Thymus (tissue), 11 donors: Measurements from ENCODE around the gene SYMPK. TPM values are rescaled to one million over a fixed set of nuclear protein-coding genes. Genes with fewer than 3 reads are reported as not detected.

Source experiments
- DNase-seq, 9 donors: peaks; one replicate each; pipeline ENCODE4 v3.0.0-alpha.2; 2013; ENCODE audit warnings: low spot score in 9 of 9, low read depth in 6 of 9, missing footprints in 1 of 9
- H3K27ac ChIP-seq, 2 donors: one replicate each; pipeline ENCODE4 v1.5.1; 2013; ENCODE audit warnings: control low read depth in 1 of 2, low read depth in 1 of 2, low read length in 1 of 2, mild to moderate bottlenecking in 1 of 2, moderate library complexity in 1 of 2
- H3K27me3 ChIP-seq, 2 donors: one replicate each; pipeline ENCODE4 v1.5.1; 2013; ENCODE audit warnings: low read length in 1 of 2; ENCODE audit not compliant: control insufficient read depth in 2 of 2, insufficient read depth in 1 of 2
- H3K36me3 ChIP-seq, 2 donors: one replicate each; pipeline ENCODE4 v1.5.1; 2013; ENCODE audit warnings: low read length in 1 of 2, mild to moderate bottlenecking in 1 of 2, moderate library complexity in 1 of 2; ENCODE audit not compliant: control insufficient read depth in 2 of 2, insufficient read depth in 2 of 2
- H3K4me1 ChIP-seq, 2 donors: one replicate each; pipeline ENCODE4 v1.5.1; 2013; ENCODE audit warnings: low read length in 2 of 2; ENCODE audit not compliant: control insufficient read depth in 2 of 2, insufficient read depth in 2 of 2
- H3K4me3 ChIP-seq, 2 donors: one replicate each; pipeline ENCODE4 v1.5.1; 2013; ENCODE audit warnings: low read length in 2 of 2, control low read depth in 1 of 2, mild to moderate bottlenecking in 1 of 2
- H3K9me3 ChIP-seq, 2 donors: one replicate each; pipeline ENCODE4 v1.5.1; 2013; ENCODE audit warnings: low read length in 1 of 2, mild to moderate bottlenecking in 1 of 2; ENCODE audit not compliant: control insufficient read depth in 2 of 2, insufficient read depth in 1 of 2
- WGBS: extraction: QIAGEN DNeasy Blood & Tissue Kit; methylation state at CpG from one replicate; pipeline ENCODE4 v1.1.7; 2013; 5-methylcytosine and 5-hydroxymethylcytosine counted together
- polyA plus RNA-seq: library from polyadenylated mRNA; stranded (reverse); fragments of 200-250 nt; gene quantifications from one replicate; pipeline ENCODE4 v1.2.3, GENCODE V29; 2013
- total RNA-seq: library from RNA; stranded (reverse); fragments of 120-200 nt; gene quantifications from one replicate; pipeline ENCODE4 v1.2.4, GENCODE V29; 2013
- donor health status: healthy.

SYMPK gene
- total and polyA plus RNA-seq, 2 donors = 24.5 to 151 TPM

DNA sequence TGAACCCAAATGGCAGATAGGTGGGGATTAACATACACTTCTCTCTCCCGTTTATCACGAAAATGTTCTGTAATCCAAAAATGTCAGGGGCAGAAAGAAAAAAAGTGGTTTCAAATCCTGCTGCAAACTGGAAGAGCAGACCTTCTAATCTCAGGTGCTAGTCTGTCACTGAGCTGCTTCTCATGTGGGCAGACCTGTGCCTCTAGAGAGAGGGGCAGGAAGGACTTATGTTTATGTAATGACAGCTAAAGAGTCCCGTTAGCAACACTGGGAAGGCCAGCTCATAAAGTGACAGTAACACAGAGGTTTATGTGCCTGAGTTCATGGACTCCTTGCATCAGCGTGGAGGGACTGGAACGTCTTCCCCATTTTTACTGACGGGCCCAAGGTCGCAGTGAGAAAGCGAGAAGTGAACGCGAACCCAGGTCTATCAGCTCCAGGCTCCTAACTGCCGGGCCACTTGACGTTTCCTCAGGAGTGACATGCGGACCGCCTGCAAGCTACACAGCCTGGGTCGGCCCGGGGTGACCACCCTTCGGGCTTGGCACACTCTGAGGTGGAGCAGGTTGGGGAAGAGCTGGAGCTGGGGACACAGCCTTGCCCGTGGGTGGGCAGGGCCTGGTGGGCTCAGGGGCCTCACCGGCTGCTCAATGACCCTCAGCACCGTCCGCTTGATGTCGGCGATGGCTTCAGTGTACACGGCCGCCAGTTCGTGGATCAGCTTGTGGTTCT is 38.2 kb downstream of the SYMPK start:
- no peak overlapping the region for H3K4me3 ChIP-seq
- no peaks in the 10 kb centered on the region for H3K4me1 ChIP-seq
- no peaks in the 10 kb centered on the region for H3K9me3 ChIP-seq
- 95% methylated on average over 26 of the region's 26 CpGs for WGBS
- no peak overlapping the region for H3K27ac ChIP-seq
- peaks cover 91 to 93% of the 10 kb centered on the region in 2 donors for H3K36me3 ChIP-seq
- H3K27me3 ChIP-seq = no peaks in the 10 kb centered on the region
- no peak for DNase-seq

DNA sequence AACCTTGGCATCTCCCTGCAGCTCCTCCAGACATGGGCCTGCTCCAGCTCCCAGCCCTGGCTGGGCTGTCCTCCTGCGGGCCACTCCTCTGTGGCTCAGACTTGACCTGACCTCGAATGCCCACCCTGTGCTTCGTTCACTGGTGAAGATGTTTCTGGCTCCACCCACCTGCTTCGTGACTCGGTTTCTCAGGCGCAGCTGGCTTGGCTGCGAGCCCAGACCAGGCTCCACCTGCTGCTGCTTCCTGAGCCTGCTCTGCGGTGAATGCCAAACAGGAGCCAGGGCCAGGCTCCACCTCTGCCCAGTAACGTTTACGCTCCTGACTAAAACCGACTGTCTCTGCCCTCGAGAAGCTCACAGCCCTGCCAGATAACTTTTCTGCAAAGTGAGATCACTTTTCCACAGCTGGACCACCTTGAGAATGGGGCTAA is 38.9 kb downstream of the SYMPK start:
- DNase-seq = no peak
- Histone ChIP-seq H3K27me3 (no peaks in the 10 kb centered on the region), H3K27ac (no peak overlapping the region), H3K4me1 (no peaks in the 10 kb centered on the region), H3K9me3 (no peaks in the 10 kb centered on the region), H3K36me3 (peaks cover 86% of the 10 kb centered on the region in 2 donors), H3K4me3 (no peak overlapping the region)
- 87% methylated on average over 12 of the region's 12 CpGs for WGBS

DNA sequence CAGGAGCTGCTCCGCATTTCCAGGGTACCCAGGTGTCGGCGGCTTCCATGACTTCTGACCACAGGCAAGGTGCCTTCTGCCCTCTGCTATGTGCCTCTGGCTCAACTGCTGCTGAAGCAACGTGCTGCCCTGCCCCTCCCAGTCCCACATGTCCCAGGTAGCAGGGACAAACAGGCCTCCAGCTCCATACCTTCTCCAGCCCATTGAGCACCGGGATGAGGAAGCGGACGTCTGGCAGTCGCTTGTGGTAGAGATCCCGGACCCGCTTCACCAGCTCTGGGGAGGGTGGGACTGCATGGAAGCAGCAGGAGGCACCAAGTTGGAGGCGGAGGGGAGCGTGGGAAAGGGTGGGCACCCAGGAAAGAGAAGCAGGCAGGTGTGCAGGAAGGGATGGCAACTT is 39.8 kb downstream of the SYMPK start:
- Histone ChIP-seq H3K9me3 (no peaks in the 10 kb centered on the region), H3K27ac (no peak overlapping the region), H3K27me3 (no peaks in the 10 kb centered on the region), H3K36me3 (peaks cover 77 to 78% of the 10 kb centered on the region in 2 donors), H3K4me1 (no peaks in the 10 kb centered on the region), H3K4me3 (no peak overlapping the region)
- DNase-seq = no peak
- 99% methylated on average over 12 of the region's 12 CpGs for WGBS

DNA sequence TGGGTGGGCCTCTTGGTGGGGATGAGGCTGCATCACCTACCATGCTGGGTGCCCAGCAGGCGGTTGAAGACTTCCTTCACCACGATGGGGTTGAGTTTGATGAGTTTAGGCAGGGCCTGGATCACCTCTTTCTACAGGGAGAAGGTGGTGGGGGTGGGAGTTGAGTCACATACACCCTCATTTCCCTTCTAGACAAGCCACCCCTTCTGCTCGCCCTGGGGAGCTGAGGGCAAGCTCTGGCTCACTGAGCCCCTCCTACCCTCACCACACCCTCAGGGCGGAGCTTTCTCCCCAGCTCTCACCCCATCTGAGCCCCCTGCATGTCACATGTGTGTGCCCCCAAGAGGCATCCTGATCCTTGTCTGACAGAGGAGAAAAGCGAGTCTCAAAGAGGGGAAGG is 40.2 kb downstream of the SYMPK start:
- Histone ChIP-seq H3K36me3 (peaks cover 73 to 76% of the 10 kb centered on the region in 2 donors), H3K27me3 (no peaks in the 10 kb centered on the region), H3K27ac (no peak overlapping the region), H3K9me3 (no peaks in the 10 kb centered on the region), H3K4me1 (no peaks in the 10 kb centered on the region), H3K4me3 (no peak overlapping the region)
- WGBS = 94% methylated on average over 5 of the region's 5 CpGs
- DNase-seq = no peak

DNA sequence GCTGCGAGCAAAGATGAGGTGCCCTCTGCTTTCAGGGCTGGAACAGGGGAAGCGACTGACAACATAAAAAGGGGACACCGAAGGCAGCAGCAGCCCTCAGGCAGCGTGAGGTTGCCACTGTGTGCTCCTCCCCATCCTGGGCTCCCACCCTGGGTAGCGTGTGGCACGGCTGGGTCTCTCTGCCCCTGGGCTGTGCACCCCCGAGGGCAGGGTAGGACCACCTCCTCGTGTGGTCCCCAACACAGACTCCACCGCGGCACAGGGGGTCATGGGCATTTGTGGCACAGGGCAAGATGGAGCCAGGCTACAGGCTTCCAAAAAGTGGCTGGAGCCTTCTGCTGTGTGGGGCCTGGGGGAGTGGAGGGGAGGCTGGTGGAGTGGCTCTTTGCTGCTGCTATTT is 41.4 kb downstream of the SYMPK start:
- DNase-seq = no peak
- Histone ChIP-seq H3K4me3 (no peak overlapping the region), H3K9me3 (no peaks in the 10 kb centered on the region), H3K27ac (no peak overlapping the region), H3K27me3 (peaks cover 0 to 2% of the 10 kb centered on the region in 2 donors), H3K4me1 (peaks cover 0 to 8% of the 10 kb centered on the region in 2 donors), H3K36me3 (peaks cover 61 to 68% of the 10 kb centered on the region in 2 donors)
- 90% methylated on average over 10 of the region's 10 CpGs for WGBS

DNA sequence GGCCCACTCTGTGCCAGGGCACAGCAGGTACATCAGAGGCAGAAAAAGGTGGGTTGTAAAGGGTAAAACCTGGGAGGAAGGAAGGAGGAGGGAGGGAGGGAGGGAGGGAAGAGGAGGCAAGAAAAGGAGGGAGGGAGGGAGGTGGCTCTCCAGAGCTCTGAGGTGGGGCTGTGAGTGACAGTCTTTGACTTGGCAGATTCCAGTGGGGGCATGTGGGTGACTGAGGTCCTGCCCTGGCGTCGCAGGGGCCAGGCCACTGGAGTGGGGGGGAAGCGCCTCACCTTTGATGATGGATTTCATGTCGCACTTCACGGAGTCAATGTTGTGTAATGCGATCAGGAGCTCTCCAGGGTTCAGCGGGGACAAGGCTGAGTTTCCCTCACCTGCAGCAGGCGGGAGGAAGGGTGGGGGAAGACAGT is 41.8 kb downstream of the SYMPK start:
- Histone ChIP-seq H3K27ac (no peak overlapping the region), H3K27me3 (peaks cover 0 to 6% of the 10 kb centered on the region in 2 donors), H3K4me3 (no peak overlapping the region), H3K9me3 (no peaks in the 10 kb centered on the region), H3K4me1 (peaks cover 0 to 9% of the 10 kb centered on the region in 2 donors), H3K36me3 (peaks cover 56 to 63% of the 10 kb centered on the region in 2 donors)
- DNase-seq = no peak
- 93% methylated on average over 8 of the region's 8 CpGs for WGBS

DNA sequence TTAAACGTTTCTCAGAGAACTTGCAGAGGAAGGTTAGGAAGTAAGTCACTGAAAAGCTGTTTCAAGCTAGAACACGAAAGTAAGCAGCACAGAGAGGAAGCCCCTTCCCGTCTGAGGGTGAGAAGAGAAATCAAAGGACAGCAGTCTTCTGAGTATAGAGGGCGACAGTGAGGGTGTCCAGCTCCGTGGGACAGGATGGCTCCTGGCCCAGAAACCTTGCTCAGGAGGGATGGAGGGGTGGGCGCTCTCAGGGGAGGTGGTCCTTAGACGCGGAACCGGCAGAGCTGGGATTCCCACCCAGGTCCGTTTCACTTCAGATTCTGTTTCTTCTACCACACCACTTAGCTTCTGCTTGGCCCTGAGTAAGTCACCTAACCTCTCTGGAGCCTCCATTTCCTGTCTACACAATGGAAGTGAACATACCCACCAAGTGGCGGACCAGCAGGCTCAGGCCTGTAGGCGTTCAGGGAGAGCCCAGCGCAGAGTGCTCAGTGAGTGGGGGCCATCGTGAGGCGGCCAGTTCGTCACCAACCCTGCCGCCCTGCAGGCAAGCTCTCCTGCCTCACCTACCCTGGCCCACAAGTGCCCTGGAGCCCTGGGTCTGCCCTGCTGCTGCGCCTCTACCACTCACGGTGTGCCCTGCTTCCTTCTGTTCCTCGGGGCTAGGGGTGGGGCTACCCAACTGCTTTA is 42.4 kb downstream of the SYMPK start:
- H3K4me1 ChIP-seq = peaks cover 0 to 14% of the 10 kb centered on the region in 2 donors
- no peak overlapping the region for H3K4me3 ChIP-seq
- H3K27ac ChIP-seq = no peak overlapping the region
- WGBS = 89% methylated on average over 20 of the region's 20 CpGs
- no peaks in the 10 kb centered on the region for H3K9me3 ChIP-seq
- H3K36me3 ChIP-seq = peaks cover 51 to 58% of the 10 kb centered on the region in 2 donors
- no peak for DNase-seq
- H3K27me3 ChIP-seq = peaks cover 0 to 12% of the 10 kb centered on the region in 2 donors

DNA sequence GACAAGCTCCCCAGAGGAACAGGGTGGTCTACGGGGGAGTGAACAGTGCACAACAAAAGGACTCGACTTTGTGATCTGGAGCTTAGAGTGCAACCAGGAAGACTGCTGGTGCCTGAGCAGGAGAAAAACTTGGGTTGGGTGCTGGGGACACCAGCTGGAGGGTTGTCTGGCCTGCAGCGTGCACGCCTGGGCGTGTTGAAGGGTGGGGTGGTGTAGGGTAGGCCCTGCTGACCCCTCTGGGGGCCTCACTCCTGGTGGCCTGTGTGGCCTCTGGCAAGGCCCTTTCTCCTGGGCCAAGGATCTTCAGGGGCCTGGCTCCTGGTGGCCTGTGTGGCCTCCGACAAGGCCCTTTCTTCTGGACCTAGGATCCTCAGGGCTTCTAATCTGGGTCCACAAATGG is 43.2 kb downstream of the SYMPK start:
- Histone ChIP-seq H3K9me3 (no peaks in the 10 kb centered on the region), H3K27me3 (peaks cover 0 to 20% of the 10 kb centered on the region in 2 donors), H3K4me1 (peaks cover 0 to 21% of the 10 kb centered on the region in 2 donors), H3K27ac (no peak overlapping the region), H3K36me3 (peaks cover 43 to 51% of the 10 kb centered on the region in 2 donors), H3K4me3 (no peak overlapping the region)
- 97% methylated on average over 6 of the region's 6 CpGs for WGBS
- DNase-seq = no peak

DNA sequence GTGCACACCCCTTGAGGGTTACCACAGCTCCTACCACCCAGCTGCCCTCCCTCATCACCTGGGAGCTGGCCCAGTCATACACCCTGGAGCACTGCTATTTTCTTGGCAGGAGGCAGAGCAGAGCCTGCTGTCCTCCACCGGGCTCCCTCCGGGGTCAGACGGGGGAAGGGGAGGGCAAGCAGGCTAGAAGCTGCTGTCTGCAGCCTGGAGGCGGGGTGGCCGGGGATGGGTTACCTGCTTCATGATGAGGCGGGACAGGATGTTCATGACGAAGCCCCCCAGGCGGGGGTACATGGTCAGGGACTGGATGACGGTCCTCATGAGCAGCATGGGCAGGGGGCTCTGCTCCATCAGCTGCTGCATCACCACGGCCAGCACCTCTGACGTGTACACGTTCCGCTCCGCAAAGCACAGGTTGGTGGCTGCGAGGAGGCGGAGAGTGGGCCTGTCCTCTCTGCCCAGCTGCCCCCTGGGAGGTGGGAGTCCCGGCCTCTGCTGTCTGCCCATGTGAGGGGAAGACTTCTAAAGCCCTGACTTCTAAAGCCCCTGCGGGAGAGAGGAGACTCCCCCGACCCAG is 45.1 kb downstream of the SYMPK start:
- Histone ChIP-seq H3K36me3 (peaks cover 25 to 34% of the 10 kb centered on the region in 2 donors), H3K4me1 (peaks cover 0 to 23% of the 10 kb centered on the region in 2 donors), H3K9me3 (no peaks in the 10 kb centered on the region), H3K27ac (no peak overlapping the region), H3K4me3 (no peak overlapping the region), H3K27me3 (peaks cover 2 to 26% of the 10 kb centered on the region in 2 donors)
- 95% methylated on average over 19 of the region's 19 CpGs for WGBS
- DNase-seq = no peak
